NCI-H226 (cell line): ENCODE results near the gene DCHS1.

Source experiments
- DNase-seq: peaks from one replicate; pipeline ENCODE4 v3.0.0-alpha.2; 2015

Gene DCHS1

GRCh38 chr11:6586434-6587359, 68.9 kb downstream of the DCHS1 start:
- DNase-seq = no peak

- no peak for DNase-seq
These were observed 71.1 kb downstream of the DCHS1 start for GRCh38 chr11:6584528-6584927.

- DNase-seq = no peak
These were observed 72.0 kb downstream of the DCHS1 start for GRCh38 chr11:6583584-6583983.

- no peak for DNase-seq
These were observed 75.9 kb downstream of the DCHS1 start for GRCh38 chr11:6579681-6580080.

- no peak for DNase-seq
These were observed 77.5 kb downstream of the DCHS1 start for GRCh38 chr11:6578134-6578533.

- peak; percentile 28 for DNase-seq
These were observed 78.9 kb downstream of the DCHS1 start for GRCh38 chr11:6576471-6577373.

- no peak for DNase-seq
These were observed 80.5 kb downstream of the DCHS1 start for GRCh38 chr11:6574816-6575715.

GRCh38 chr11:6572215-6572614, 83.4 kb downstream of the DCHS1 start:
- peak; percentile 70 for DNase-seq

GRCh38 chr11:6571434-6572008, 84.1 kb downstream of the DCHS1 start:
- DNase-seq = no peak
